Stimulated activated CD8-positive, alpha-beta memory T cell treated with anti-CD3 and anti-CD28 coated beads, Interleukin-2, amount 100 ng/mL, for 48 hours (primary cell): ENCODE data around the gene NBAS.

Experiments used
- DNase-seq, 2 donors: peaks; one replicate each; pipeline ENCODE4 v3.0.0-alpha.2; 2020; ENCODE audit warnings: low read depth in 2 of 2

The NBAS gene

DNA sequence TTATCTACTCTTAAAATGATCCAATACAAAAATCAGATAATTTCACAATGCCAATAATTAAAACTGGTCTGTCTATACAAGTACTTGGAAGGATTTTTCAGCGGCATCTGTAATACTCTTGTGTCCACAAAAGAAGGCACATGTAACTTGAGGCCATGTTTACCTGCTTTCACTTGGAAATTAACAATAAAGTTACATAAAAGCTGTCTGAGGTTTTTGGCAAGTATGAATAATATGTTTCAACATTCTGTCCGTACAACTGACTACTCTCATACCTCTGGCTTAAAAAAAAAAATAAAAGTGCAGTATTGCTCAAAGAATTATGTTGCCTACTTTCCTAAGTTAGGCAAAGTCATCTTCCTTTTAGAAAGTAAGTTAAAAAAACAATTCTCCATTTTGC lies 253.6 kb downstream of the NBAS start:
- DNase-seq: no peak

DNA sequence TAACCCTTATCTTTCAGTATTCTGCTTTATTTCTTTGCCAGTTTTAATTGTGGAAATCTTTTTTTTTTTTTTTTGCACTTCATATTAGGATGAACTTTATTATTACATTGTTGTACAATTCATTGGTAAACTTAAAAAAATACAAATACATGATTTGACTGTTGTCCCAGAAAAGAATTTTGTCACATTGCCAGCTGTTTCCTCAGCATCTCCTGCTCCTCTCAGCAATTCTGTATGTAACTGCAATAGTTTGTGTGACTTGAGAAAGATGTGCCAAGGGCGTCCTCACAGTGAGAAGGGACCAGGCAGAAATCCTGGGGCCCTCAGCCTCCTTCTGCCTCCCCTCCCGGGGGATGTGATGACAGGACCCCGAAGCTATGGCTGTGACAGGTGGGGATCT lies 254.4 kb downstream of the NBAS start:
- no peak for DNase-seq

DNA sequence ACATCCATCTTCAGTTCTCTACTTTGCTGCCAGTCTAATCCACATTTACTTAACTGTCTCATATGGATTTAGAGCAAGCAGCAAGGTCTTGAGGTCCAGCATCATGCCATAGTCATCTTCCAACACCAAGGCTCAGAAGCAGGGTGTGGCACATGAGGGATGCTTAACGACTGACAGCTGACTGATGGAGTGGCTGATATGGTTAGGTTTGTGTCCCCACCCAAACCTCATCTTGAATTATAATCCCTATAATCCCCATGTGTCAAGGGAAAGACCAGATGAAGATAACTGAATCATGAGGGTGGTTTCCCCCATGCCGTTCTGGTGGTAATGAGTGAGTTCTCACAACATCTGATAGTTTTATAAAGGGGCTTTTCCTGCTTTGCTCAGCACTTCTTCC lies 257.3 kb downstream of the NBAS start:
- no peak for DNase-seq

DNA sequence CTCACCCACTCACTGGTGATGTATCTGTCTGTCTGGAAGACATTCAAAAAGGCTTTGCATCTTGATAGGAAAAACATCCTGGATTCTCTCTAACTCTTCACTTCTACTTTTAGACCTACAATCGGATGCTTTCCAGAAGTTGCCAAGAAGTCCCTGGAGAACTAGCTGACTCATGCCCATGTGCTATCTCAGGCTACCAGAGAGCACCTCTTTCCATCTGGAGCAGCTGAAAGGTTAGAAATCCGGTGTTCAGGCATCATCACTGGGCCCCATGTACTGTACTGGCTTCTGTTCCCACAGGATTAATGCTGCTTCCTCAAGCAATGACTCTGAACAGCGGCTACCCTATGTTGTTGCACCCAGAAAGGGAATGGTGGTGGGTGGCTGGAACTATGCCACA lies 259.0 kb downstream of the NBAS start:
- no peak for DNase-seq

DNA sequence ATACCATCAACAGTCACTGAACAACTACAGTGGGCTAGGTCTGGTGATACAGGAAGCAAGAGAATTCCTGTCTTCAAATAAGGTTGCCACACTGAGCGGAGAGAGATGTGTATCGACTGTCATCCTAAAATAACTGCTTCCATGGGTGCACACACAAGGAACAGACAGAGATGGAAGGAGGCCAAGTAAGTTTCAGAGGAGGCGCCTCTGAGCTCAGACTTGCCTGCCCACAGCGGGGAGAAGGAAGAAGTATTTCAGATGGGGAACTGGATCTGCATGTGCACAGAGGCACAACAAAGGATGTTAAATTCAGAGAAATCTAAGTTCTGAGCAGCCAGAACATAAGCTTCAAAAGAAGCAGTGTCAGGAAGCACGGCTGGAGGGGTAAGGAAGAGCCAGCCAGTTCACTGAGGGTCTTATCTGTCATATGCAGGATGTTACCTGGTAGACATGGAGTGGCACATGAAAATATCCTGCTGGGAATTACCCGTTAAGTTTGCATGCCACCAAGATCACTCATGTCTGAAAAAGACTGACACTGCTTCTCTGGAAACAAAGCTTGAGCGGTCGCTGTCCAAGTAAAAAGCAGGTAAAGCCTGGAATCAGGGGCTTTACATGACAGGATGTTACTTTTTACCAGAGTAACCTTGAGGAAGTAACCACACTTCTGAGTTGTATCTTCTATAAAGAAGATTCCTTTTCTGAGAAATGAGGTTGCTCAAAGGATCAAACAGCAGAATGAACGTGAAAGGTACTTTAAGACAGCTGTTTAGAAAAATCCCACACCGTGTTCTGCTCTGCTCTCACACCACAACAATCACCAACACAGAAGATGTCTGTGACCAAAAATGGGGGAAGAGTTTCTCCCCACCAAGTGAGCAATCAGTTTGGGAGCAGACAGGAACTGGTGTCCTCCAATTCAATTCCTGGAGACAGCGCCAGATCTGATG lies 260.2 kb downstream of the NBAS start:
- DNase-seq: no peak

DNA sequence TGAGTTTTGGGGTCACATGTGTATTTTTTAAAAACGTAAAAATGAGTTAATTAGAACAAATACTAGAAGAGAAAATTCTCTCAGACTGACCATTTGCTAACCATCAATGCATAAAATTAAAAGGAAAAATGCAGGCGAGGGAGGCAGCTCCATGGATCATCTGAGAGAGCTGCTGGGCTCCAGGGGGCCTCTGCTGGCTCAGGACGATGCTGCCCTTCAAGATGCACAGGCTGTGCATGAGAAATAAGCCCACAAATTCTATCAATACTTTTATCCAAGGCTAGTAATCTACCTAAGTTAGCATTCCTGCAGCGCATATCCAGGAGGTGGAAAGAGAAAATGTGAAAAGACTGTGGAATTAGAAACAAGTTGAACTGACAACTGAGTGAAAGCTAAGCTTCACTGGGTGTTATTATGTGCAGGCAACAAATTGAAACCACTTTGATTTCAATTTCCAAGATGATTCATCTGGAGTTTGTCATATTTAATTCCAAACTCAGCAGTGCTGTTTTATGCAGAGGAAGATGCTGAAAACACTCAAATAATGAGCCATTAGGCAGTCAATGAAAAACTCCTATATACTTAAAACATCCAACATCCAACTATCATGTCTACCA lies 261.1 kb downstream of the NBAS start:
- no peak for DNase-seq

DNA sequence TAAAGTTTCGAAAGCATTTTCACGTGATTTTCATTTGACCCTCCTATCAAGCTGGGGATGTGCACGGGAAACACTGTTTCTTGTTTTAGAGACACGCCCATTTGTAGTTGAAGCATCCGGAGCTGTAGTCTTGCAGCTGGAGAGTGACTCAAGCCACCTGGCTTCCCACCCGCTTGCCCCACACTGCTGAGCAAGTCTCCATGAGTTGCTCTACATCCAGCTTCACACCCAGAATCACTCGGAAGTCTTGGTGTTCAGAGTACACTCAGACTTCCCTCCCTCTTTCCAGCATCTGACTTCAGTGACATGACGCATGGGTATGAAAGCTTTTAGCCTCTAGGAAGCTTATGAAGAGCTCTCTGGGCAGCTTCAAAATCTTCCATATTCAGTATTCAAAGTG lies 262.4 kb downstream of the NBAS start:
- no peak for DNase-seq

DNA sequence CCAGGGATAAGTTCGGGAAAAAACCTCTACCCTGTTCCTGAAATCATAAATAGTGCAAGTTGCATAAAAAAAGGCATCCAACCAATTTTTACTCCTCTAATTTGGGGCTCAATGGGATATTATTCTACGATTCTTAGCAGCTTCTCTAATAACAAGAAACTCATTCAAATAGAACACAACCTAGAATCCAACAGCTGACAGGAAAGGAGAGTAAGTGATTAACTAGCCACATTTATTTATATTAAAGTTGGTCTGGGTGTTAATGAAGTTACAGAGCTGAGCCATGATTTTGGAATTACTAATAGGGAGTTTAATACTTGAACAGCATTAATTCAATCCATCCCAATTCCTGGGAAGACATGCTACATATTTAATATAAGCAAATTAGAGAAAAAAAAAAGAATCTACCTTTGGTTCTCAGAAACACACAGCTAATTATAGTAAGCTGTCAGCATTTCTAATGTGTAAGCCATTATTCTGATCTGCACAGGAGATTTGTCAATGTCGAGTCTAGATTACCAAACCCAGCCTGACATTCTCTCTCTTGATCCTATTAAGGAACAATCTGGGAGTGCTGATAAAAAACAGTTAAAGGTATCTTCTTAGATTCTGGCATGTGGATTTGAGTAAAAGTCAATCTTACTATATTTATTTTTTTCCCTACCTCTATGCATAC lies 267.7 kb downstream of the NBAS start:
- no peak for DNase-seq

DNA sequence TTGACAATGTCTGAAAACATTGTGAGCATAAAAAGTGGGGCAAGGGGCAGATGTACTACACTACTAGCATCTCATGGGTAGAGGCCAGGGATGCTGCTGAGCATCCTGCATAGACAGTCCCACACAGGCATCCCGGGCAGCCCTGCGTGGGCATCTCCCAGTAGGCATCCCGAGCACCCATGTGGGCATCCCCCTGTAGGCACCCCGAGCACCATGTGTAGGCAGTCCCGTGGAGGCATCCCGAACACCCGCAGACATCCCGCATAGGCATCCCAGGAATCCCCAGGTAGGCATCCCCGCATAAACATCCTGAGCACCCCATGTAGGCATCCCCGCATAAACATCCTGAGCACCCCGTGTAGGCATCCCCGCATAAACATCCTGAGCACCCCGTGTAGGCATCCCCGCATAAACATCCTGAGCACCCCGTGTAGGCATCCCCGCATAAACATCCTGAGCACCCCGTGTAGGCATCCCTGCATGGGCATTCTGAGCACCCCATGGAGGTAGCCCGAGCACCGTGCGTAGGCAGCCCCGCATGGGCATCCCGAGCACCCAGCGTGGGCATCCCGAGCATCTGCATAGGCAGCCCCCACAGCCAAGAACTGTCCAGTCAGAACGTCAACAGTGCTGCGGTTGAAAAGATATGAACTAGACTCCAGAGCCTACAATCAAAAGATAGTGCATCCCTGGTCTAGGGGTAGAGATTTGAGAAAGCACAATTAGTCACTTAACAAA lies 273.5 kb downstream of the NBAS start:
- no peak for DNase-seq

DNA sequence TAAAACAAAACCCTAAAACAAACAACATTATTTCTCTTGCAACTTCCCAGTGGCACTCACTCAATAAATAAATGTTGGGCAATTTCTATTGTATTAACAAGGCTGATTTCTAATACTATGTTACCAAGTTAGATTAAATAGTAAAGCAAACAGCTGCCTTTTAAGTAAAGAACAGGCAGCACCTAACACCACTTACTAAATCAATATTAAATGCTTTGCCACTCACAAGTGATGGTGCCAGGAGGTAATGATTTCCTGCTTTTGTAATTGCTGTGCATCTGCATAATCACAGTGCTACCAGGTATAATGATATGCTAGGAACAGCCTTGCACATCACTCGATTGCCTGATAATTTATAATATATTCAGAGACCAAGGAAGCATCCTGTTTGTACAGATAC lies 276.5 kb downstream of the NBAS start:
- DNase-seq: no peak

DNA sequence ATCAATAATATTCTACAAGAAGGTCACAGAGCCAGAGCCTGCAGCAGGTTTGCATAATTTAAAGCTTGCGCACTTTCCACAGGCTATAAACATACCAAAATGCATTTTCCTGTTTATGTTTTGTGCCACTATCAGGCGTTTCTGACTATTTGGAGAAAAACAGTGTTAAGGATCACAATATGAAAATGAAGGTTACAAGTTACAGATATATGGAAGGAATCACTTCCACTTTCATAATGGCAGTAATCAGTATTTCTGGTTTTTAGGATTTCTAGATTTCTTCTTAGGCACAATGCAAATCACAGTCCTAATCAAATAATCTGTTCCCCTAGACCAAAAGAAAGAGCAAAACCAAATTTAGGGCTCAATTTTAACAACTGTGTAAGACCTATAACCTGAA lies 279.5 kb downstream of the NBAS start:
- no peak for DNase-seq

DNA sequence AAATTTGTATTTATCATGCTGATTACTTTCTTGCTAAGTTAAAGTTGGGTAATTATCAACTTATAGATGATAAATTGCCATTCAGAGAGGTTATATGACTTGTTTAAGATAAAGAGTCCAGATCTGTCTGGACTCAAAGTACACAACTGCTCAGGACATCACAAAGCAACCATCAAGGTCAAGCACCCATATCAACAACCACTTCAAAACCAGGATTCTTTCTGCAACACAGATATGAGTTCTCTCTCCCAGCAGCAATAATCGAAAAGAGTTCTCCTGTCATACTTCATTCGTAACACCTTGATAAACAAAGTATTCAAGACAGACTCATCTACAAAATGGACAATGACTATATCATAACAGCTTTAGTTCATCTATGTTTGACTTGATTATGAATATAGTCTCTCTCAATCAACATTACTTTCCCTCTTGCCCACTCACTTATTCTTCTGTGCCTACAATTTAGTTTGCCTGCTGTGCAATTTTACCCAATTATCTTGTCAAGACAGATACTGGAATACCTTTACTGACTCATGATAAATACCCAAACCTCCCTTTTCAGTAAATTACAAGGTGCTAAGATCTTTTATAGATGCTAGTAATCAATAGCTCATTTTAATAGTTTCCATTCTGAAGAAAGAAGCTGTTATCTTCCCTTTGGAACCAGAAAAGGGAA lies 281.8 kb downstream of the NBAS start:
- no peak for DNase-seq

DNA sequence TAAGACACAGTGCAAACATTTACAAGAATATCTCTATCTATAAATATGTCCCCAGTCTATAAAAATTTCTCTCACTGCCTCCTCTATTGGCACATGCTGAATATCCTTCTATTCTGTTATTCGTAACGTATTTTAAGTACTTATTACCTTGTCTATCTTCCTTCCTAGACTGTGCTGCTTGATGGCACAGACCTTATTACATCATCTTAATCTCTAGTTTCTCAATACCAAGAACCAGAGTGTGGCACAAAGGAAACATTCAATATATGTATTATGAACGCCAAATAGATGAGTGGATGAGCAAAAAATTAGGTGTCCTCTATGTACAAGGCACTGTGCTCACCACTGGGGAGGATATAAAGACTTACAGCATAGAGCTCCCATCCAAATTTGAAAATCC lies 282.8 kb downstream of the NBAS start:
- DNase-seq: no peak

DNA sequence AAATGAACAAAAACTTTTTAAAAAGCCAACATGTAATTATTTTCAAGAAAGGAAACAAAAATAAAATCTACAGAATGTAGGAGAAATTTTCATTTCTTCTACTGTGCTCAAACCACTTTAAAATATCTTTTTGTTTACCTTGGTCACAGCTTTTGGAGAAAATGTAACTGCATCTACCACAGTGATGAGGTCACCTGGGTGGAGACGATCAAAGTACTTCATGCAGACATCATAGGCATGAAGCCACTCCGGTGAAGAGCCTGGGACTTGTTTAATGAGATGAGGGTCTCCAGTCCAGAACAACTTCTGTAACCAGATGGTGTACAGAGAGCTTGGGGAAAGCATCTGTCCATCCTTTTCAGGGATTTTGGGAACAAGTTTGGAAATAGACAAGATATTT lies 285.8 kb downstream of the NBAS start:
- no peak for DNase-seq

DNA sequence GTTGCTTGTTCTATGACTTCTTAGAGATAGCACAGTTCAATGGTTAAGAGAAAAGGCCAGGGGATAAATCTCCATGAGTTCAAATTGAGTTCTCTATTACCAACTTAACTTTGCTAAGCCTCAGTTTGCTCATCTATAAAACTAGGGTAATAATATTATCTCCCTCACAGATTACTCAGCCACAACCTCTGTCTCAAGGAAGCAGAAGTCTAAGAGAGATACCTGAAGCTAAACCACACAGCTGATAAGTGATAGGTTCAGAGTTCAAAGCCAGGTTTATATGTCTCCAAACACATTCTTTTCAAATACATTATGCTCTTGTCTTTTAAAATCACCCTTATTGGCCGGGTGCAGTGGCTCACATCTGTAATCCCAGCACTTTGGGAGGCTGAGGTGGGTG lies 287.7 kb downstream of the NBAS start:
- no peak for DNase-seq

DNA sequence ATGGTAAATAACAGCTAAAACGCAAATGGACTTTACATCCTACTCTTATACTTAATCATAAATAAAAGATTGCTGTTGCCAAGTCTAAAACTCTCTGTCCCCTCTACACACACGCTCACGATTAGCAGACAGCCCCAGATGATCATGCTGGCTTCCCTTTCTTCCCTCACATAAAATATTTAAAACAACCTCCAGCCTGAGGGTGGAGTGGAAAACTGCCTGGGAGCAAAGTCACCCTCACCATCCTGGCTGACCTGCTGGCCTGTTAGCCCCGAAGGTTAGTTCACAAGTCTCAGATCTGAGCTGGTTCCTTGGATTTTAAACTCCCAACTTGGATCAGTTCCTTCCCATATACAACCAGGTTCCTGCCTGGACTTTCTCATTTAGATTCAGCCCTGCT lies 288.2 kb downstream of the NBAS start:
- DNase-seq: no peak

DNA sequence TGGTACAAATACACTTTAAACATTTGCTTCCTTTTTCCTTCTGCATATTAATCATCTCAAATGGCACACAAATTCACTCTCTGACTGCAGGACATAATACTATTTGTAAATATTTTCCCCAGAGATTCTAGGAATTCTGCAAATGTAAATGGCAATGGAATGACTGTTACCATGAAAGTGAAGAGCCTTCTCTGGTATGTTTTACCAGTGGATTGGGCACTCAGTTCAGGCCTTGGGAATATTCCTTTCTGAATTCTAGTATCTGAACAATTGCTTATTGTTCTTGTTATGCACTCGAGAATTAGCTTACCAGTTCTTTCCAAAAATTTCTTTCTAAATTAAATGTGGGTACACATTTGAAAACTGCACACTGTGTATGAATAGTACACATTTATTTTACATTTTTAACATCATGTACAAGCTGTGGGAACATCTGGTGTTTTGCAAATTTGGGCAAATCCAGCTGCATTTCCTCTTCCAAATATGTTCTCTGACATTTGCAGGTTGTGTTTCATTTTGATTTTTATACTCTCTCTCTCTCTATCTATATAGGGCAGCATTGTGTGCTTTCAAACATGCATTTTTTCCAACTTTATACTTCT lies 289.1 kb downstream of the NBAS start:
- DNase-seq: no peak

DNA sequence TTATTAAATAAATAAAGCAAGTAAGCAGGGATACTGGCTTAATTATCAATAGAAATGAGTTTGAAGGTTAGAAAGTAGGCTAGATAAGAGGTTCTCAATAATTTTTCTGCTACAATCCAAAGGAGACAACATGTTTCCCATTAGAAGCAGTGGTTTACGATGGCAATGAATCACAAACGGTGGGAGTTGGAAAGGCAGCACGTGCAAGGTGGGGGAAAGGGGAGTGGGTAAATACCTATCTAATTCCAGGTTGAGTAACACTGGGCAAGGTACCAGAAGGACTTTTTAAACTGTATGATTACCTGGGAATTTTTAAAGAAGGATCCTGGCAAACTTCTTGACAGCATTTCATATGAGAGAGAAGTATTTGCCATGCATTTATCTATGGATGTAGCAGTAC lies 289.9 kb downstream of the NBAS start:
- no peak for DNase-seq

DNA sequence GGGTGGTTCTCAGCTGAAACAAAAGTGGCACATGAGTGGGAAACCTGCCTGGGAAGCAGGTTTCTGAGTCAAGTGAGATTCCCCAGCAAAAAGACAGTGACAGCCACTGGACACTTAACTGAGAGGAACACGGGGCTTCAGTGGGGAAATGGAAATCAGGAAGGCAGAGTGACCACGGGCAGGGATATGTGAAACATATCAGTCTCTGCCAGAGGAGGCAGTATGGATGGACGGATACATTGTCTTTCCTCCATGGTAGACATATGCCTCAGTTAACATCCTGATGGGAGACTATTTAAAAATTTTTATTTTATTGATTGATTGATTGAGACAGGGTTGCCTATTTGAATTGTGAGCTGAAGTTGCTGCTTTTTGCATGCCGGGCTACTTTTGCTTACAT lies 292.1 kb downstream of the NBAS start:
- DNase-seq: no peak

DNA sequence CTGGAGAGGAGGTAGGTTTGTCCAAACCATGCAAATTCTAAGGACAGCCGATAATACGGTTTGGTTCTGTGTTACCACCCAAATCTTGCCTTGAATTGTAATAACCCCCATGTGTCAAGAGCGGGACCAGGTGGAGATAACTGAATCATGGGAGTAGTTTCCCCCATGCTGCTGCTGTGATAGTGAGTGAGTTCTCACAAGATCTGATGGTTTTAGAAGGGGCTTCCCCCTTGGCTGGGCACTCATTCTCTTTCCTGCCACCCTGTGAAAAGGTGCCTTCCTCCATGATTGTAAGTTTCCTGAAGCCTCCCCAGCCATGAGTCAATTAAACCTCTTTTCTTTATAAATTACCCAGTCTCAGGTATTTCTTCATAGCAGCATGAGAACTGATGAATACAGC lies 295.2 kb downstream of the NBAS start:
- no peak for DNase-seq

DNA sequence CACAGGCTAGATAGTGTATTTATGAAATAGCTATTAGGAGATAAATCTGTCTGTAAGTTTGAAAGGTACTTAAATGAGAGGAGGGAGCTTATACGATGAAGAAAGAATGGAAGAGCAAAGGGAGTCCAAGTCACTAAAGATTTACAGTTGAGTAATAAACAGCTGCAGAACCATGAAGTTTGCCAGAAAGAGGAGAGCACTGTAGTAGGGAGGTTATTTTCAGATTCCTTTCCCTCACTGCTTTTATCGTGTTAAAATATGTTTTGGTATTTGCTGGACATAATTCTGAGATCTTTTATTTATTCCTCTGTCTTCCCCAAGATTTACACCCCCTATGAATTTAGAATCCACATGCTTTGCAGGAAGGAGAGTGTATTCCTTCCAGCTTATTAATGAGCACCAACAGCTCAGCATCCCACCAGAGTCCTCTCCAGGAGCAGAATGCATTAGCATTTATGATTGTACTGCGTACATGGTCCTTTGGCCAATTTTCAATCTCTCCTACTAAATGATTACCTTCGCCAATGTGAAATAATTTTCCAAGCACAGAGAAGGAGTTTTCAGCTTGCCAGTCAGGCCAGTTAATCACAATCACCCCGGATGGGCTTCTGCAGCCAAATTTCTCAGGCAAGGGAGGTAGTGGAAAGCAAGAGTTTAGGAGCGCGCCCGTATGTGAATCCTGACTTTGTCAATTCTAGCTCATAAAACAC lies 297.0 kb downstream of the NBAS start:
- DNase-seq: no peak
